ENCODE measurements around the gene TMEM135.
"Not testable (repeated sequence)": the region's sequence is repeated elsewhere in the genome, so short reads cannot be mapped to it uniquely, and the experiment has no call there.

Gene TMEM135

GRCh38 chr11:87181143-87181542 is 143.4 kb downstream of the TMEM135 start:
- Histone ChIP-seq H3K4me3 (ENCODE audit: insufficient read depth, low read length, poor library complexity, severe bottlenecking) (no peak overlapping the region), H3K9me3 (ENCODE audit: insufficient read depth, low read length) (no peaks in the 10 kb centered on the region), H3K36me3 (ENCODE audit: low read length) (no peaks in the 10 kb centered on the region), H3F3A (ENCODE audit: insufficient read depth) (no peaks in the 10 kb centered on the region), H3K79me2 (ENCODE audit: insufficient read depth, low read length) (no peaks in the 10 kb centered on the region), H3K9me2 (replicated peaks; ENCODE audit: insufficient read depth, low read length) (no peaks in the 10 kb centered on the region), H3K9ac (ENCODE audit: low read length) (no peak overlapping the region), H3K27me3 (ENCODE audit: low read length) (no peaks in the 10 kb centered on the region), H2AFZ (ENCODE audit: low read depth, low read length, severe bottlenecking) (no peak overlapping the region), H4K20me1 (ENCODE audit: low read depth, low read length) (no peaks in the 10 kb centered on the region), H3K27ac (ENCODE audit: low read depth, low read length) (no peak overlapping the region), H3K4me2 (ENCODE audit: low read depth, low read length, poor library complexity, severe bottlenecking) (no peak overlapping the region)
- TF ChIP-seq CTCF (IDR thresholded peaks at IDR 0.05; ENCODE audit: insufficient read depth, low read length, poor library complexity, severe bottlenecking) = no peak

GRCh38 chr11:87185228-87185627 is 147.5 kb downstream of the TMEM135 start:
- H3K79me2 ChIP-seq (ENCODE audit: insufficient read depth, low read length) = no peaks in the 10 kb centered on the region
- H3K9ac ChIP-seq (ENCODE audit: low read length) = no peak overlapping the region
- H3F3A ChIP-seq (ENCODE audit: insufficient read depth) = no peaks in the 10 kb centered on the region
- no peak overlapping the region for H2AFZ ChIP-seq (ENCODE audit: low read depth, low read length, severe bottlenecking)
- TF ChIP-seq EZH2phosphoT487 (conservative IDR thresholded peaks at IDR 0.05; ENCODE audit: low read length) (no peak), CTCF (IDR thresholded peaks at IDR 0.05; ENCODE audit: insufficient read depth, low read length, poor library complexity, severe bottlenecking) (no peak)
- no peak overlapping the region for H3K4me3 ChIP-seq (ENCODE audit: insufficient read depth, low read length, poor library complexity, severe bottlenecking)
- H3K27me3 ChIP-seq (ENCODE audit: low read length) = no peaks in the 10 kb centered on the region
- no peaks in the 10 kb centered on the region for H3K9me2 ChIP-seq (replicated peaks; ENCODE audit: insufficient read depth, low read length)
- no peak overlapping the region for H3K27ac ChIP-seq (ENCODE audit: low read depth, low read length)
- no peaks in the 10 kb centered on the region for H4K20me1 ChIP-seq (ENCODE audit: low read depth, low read length)
- H3K36me3 ChIP-seq (ENCODE audit: low read length) = no peaks in the 10 kb centered on the region
- no peak overlapping the region for H3K4me2 ChIP-seq (ENCODE audit: low read depth, low read length, poor library complexity, severe bottlenecking)
- no peaks in the 10 kb centered on the region for H3K9me3 ChIP-seq (ENCODE audit: insufficient read depth, low read length)

- H3K27ac ChIP-seq (ENCODE audit: low read depth, low read length) = no peak overlapping the region
- TF ChIP-seq EZH2phosphoT487 (conservative IDR thresholded peaks at IDR 0.05; ENCODE audit: low read length) (no peak), CTCF (IDR thresholded peaks at IDR 0.05; ENCODE audit: insufficient read depth, low read length, poor library complexity, severe bottlenecking) (no peak)
- H3K27me3 ChIP-seq (ENCODE audit: low read length) = no peaks in the 10 kb centered on the region
- H3F3A ChIP-seq (ENCODE audit: insufficient read depth) = no peaks in the 10 kb centered on the region
- no peaks in the 10 kb centered on the region for H3K9me2 ChIP-seq (replicated peaks; ENCODE audit: insufficient read depth, low read length)
- no peak overlapping the region for H3K9ac ChIP-seq (ENCODE audit: low read length)
- H3K9me3 ChIP-seq (ENCODE audit: insufficient read depth, low read length) = no peaks in the 10 kb centered on the region
- H4K20me1 ChIP-seq (ENCODE audit: low read depth, low read length) = no peaks in the 10 kb centered on the region
- no peak overlapping the region for H3K4me3 ChIP-seq (ENCODE audit: insufficient read depth, low read length, poor library complexity, severe bottlenecking)
- H3K79me2 ChIP-seq (ENCODE audit: insufficient read depth, low read length) = no peaks in the 10 kb centered on the region
- no peaks in the 10 kb centered on the region for H3K36me3 ChIP-seq (ENCODE audit: low read length)
- H2AFZ ChIP-seq (ENCODE audit: low read depth, low read length, severe bottlenecking) = no peak overlapping the region
- no peak overlapping the region for H3K4me2 ChIP-seq (ENCODE audit: low read depth, low read length, poor library complexity, severe bottlenecking)
These were observed 149.3 kb downstream of the TMEM135 start for GRCh38 chr11:87187076-87187475.

GRCh38 chr11:87187930-87188329 is 150.2 kb downstream of the TMEM135 start:
- no peak overlapping the region for H3K27ac ChIP-seq (ENCODE audit: low read depth, low read length)
- H3K9me2 ChIP-seq (replicated peaks; ENCODE audit: insufficient read depth, low read length) = no peaks in the 10 kb centered on the region
- no peaks in the 10 kb centered on the region for H3K79me2 ChIP-seq (ENCODE audit: insufficient read depth, low read length)
- H4K20me1 ChIP-seq (ENCODE audit: low read depth, low read length) = no peaks in the 10 kb centered on the region
- H2AFZ ChIP-seq (ENCODE audit: low read depth, low read length, severe bottlenecking) = no peak overlapping the region
- H3K36me3 ChIP-seq (ENCODE audit: low read length) = no peaks in the 10 kb centered on the region
- H3K27me3 ChIP-seq (ENCODE audit: low read length) = no peaks in the 10 kb centered on the region
- no peaks in the 10 kb centered on the region for H3F3A ChIP-seq (ENCODE audit: insufficient read depth)
- TF ChIP-seq CTCF (IDR thresholded peaks at IDR 0.05; ENCODE audit: insufficient read depth, low read length, poor library complexity, severe bottlenecking) (no peak), EZH2phosphoT487 (conservative IDR thresholded peaks at IDR 0.05; ENCODE audit: low read length) (no peak)
- H3K4me2 ChIP-seq (ENCODE audit: low read depth, low read length, poor library complexity, severe bottlenecking) = no peak overlapping the region
- no peaks in the 10 kb centered on the region for H3K9me3 ChIP-seq (ENCODE audit: insufficient read depth, low read length)
- H3K4me3 ChIP-seq (ENCODE audit: insufficient read depth, low read length, poor library complexity, severe bottlenecking) = no peak overlapping the region
- H3K9ac ChIP-seq (ENCODE audit: low read length) = no peak overlapping the region

GRCh38 chr11:87188396-87188795 is 150.7 kb downstream of the TMEM135 start:
- not testable (repeated sequence) for H3K36me3 ChIP-seq (ENCODE audit: low read length); H3K9me3 ChIP-seq (ENCODE audit: insufficient read depth, low read length); H2AFZ ChIP-seq (ENCODE audit: low read depth, low read length, severe bottlenecking); H3K27me3 ChIP-seq (ENCODE audit: low read length); H3K27ac ChIP-seq (ENCODE audit: low read depth, low read length); H3K9me2 ChIP-seq (replicated peaks; ENCODE audit: insufficient read depth, low read length); H3K79me2 ChIP-seq (ENCODE audit: insufficient read depth, low read length); H3K4me2 ChIP-seq (ENCODE audit: low read depth, low read length, poor library complexity, severe bottlenecking); H4K20me1 ChIP-seq (ENCODE audit: low read depth, low read length); H3F3A ChIP-seq (ENCODE audit: insufficient read depth); H3K4me3 ChIP-seq (ENCODE audit: insufficient read depth, low read length, poor library complexity, severe bottlenecking); H3K9ac ChIP-seq (ENCODE audit: low read length)
